K562 (cell line): Measurements from ENCODE around the gene PRPH2. TPM values are rescaled to one million over a fixed set of nuclear protein-coding genes. Genes with fewer than 3 reads are reported as not detected.
"Not testable (repeated sequence)": the region's sequence is repeated elsewhere in the genome, so short reads cannot be mapped to it uniquely, and the experiment has no call there.

Experiments
- ATAC-seq: fragments of 200-7000 bp; cut with Tn5 transposase; 3 replicates; pipeline ENCODE4 v1.9.1; 2020; ENCODE audit warnings: moderate library complexity
- BruUV-seq: library from RNA; stranded (reverse); fragments of 400-500 nt; replicated peaks from 2 replicates; lab custom pipeline; 2021; lab: Mats Ljungman, UMichigan
- CTCF ChIA-PET: fragments of 300-600 bp; formaldehyde crosslinking; extraction: SDS; loops from one replicate; lab custom pipeline; 2021; ENCODE audit warnings: low intra/inter-chr PET ratio; lab: Yijun Ruan, JAX
- POLR2A ChIA-PET: fragments of 300-600, 350-650 bp; sonication (Branson Sonifier 250); formaldehyde crosslinking; extraction: SDS; loops from one replicate; lab custom pipeline; 2021; ENCODE audit warnings: antibody characterized with exemption, inconsistent platforms; lab: Yijun Ruan, JAX
- DNase-seq, 4 experiments: peaks; one replicate each; pipeline versions ENCODE4 v3.0.0 to v3.0.0-alpha.2; 2011 to 2018; ENCODE audit warnings: low spot score in 3 of 4, mixed read lengths in 3 of 4; ENCODE audit errors: extremely low read depth in 1 of 4
- FAIRE-seq: peaks from 2 replicates; lab custom pipeline; 2011; peaks lifted over from hg19 to GRCh38; lab: Jason Lieb, UNC
- H2AFZ ChIP-seq: 2 replicates; pipeline ENCODE4 v1.6.0; 2011; ENCODE audit warnings: low read depth, low read length, control low read depth, inconsistent platforms
- H3K27ac ChIP-seq: fragments of 200-600 bp; 3 replicates; pipeline ENCODE4 v1.8.0; 2011; ENCODE audit warnings: low read depth, mild to moderate bottlenecking, control low read depth, inconsistent platforms, low read length, moderate library complexity, mixed read lengths; ENCODE audit errors: extremely low read depth
- H3K27me3 ChIP-seq, 2 experiments: fragments of 300-600 bp in 1 of 2; 2 replicates in 1 of 2; 3 replicates in 1 of 2; pipeline versions ENCODE4 v1.6.0 to v1.8.0; 2011; ENCODE audit warnings: inconsistent platforms in 2 of 2, low read length in 2 of 2, mild to moderate bottlenecking in 1 of 2, mixed read lengths in 1 of 2, moderate library complexity in 1 of 2; ENCODE audit not compliant: control insufficient read depth in 2 of 2, insufficient read depth in 2 of 2
- H3K36me3 ChIP-seq: fragments of 300-600 bp; 3 replicates; pipeline ENCODE4 v1.8.0; 2011; ENCODE audit warnings: mild to moderate bottlenecking, low read length, inconsistent platforms; ENCODE audit not compliant: control insufficient read depth, insufficient read depth
- H3K4me1 ChIP-seq, 2 experiments: fragments of 200-600 bp in 1 of 2; replicated peaks in 1 of 2; 2 replicates in 1 of 2; 3 replicates in 1 of 2; pipeline versions ENCODE4 v1.5.1 to v1.8.0; 2011; ENCODE audit warnings: inconsistent platforms in 2 of 2, low read length in 2 of 2, mild to moderate bottlenecking in 1 of 2, mixed read lengths in 1 of 2, moderate library complexity in 1 of 2; ENCODE audit not compliant: control insufficient read depth in 2 of 2, insufficient read depth in 2 of 2
- H3K4me2 ChIP-seq: 2 replicates; pipeline ENCODE4 v1.6.1; 2011; ENCODE audit warnings: low read length, control low read depth, inconsistent platforms, mixed read lengths; ENCODE audit not compliant: insufficient read depth
- H3K4me3 ChIP-seq: fragments of 200-600 bp; sonication (generic), shearing (Covaris generic); 2 replicates; pipeline ENCODE4 v1.5.1; 2016; ENCODE audit warnings: control low read depth, inconsistent platforms
- H3K79me2 ChIP-seq: fragments of 200-600 bp; 3 replicates; pipeline ENCODE4 v1.8.0; 2011; ENCODE audit warnings: low read length, inconsistent platforms; ENCODE audit not compliant: control insufficient read depth, insufficient read depth
- H3K9ac ChIP-seq, 2 experiments: 2 replicates each; pipeline versions ENCODE4 v1.6.0 to v1.6.1; 2011; ENCODE audit warnings: low read depth in 2 of 2, low read length in 2 of 2, control low read depth in 1 of 2, inconsistent platforms in 1 of 2, mild to moderate bottlenecking in 1 of 2, mixed read lengths in 1 of 2; ENCODE audit not compliant: insufficient read depth in 1 of 2
- H3K9me1 ChIP-seq: one replicate; pipeline ENCODE4 v1.6.0; 2011; ENCODE audit warnings: inconsistent platforms, mild to moderate bottlenecking, low read length, moderate library complexity; ENCODE audit not compliant: control insufficient read depth, insufficient read depth
- H3K9me3 ChIP-seq: replicated peaks from 2 replicates; pipeline ENCODE4 v1.5.1; 2011; ENCODE audit warnings: low read depth, low read length, inconsistent platforms; ENCODE audit not compliant: control insufficient read depth, insufficient read depth
- H4K20me1 ChIP-seq: replicated peaks from 2 replicates; pipeline ENCODE4 v1.6.1; 2011; ENCODE audit warnings: low read length, inconsistent platforms, mixed read lengths; ENCODE audit not compliant: control insufficient read depth, insufficient read depth
- ATF3 ChIP-seq, 2 experiments: fragments of 450-650 bp in 1 of 2; sonication (generic) in 1 of 2; formaldehyde crosslinking in 1 of 2; IDR thresholded peaks in 1 of 2; conservative IDR thresholded peaks in 1 of 2; 2 replicates each; pipeline versions ENCODE4 v1.6.1 to v1.8.1; 2016 to 2023; ENCODE audit warnings: mild to moderate bottlenecking in 2 of 2, moderate library complexity in 2 of 2, inconsistent platforms in 1 of 2, missing genetic modification reagents in 1 of 2
- CBFA2T2 ChIP-seq: fragments of 450-650 bp; conservative IDR thresholded peaks from 2 replicates; pipeline ENCODE4 v1.6.1; 2017; ENCODE audit warnings: mild to moderate bottlenecking
- HDAC2 ChIP-seq: fragments of 450-650 bp; IDR thresholded peaks from 2 replicates; pipeline ENCODE4 v1.6.1; 2016; ENCODE audit warnings: mild to moderate bottlenecking
- MTA2 ChIP-seq: fragments of 450-650 bp; IDR thresholded peaks from 2 replicates; pipeline ENCODE4 v1.6.1; 2016; ENCODE audit warnings: low read depth
- PHF21A ChIP-seq: fragments of 450-650 bp; IDR thresholded peaks from 2 replicates; pipeline ENCODE4 v1.6.1; 2017; ENCODE audit warnings: low read depth, borderline replicate concordance
- SMAD4 ChIP-seq: fragments of 250-450 bp; sonication (Bioruptor Pico); conservative IDR thresholded peaks from 2 replicates; pipeline ENCODE4 v1.8.0; 2021; ENCODE audit warnings: inconsistent platforms, mild to moderate bottlenecking, moderate library complexity
- SMARCC2 ChIP-seq: fragments of 450-650 bp; IDR thresholded peaks from 2 replicates; pipeline ENCODE4 v1.6.1; 2017; ENCODE audit warnings: antibody characterized with exemption, moderate library complexity, mild to moderate bottlenecking, low read depth
- SMARCE1 ChIP-seq: fragments of 450-650 bp; IDR thresholded peaks from 2 replicates; pipeline ENCODE4 v1.7.1; 2016; ENCODE audit warnings: mild to moderate bottlenecking
- ZEB2 ChIP-seq: fragments of 450-650 bp; IDR thresholded peaks from 2 replicates; pipeline ENCODE4 v1.6.1; 2016
- ZNF121 ChIP-seq: sonication (generic); formaldehyde crosslinking; conservative IDR thresholded peaks from 2 replicates; pipeline ENCODE4 v1.8.0; 2022; ENCODE audit warnings: missing genetic modification reagents
- ZNF384 ChIP-seq: IDR thresholded peaks from 2 replicates; pipeline ENCODE4 v1.6.1; 2012; ENCODE audit warnings: low read depth, low read length, improper control_type of control experiment
- WGBS: fragments of 100-300 bp; shearing (Covaris generic); methylation state at CpG from one replicate; pipeline ENCODE4 v1.1.6; 2016; ENCODE audit warnings: low coverage, mixed read lengths; ENCODE audit not compliant: insufficient coverage; ENCODE audit errors: missing lambda C conversion rate; 5-methylcytosine and 5-hydroxymethylcytosine counted together
- in situ Hi-C: fragments of 300-500 bp; cut with MboI; formaldehyde crosslinking; loops from 4 replicates; pipeline ENCODE4 v1.15.0; 2018; ENCODE audit warnings: inconsistent platforms, mixed read lengths
- intact Hi-C: fragments of 100-400 bp; cut with micrococcal nuclease; formaldehyde crosslinking; loops from 2 replicates; pipeline ENCODE4 v1.14.2; 2022
- polyA plus RNA-seq, 8 experiments: library from polyadenylated mRNA; depleted of rRNA in 4 of 8; stranded (reverse) in 5 of 8; unstranded in 3 of 8; fragments of >200 nt; fragmentation: Nextera tagmentation in 2 of 8; fragmentation: Illumina TruSeq in 1 of 8; extraction: Ambion mirVana in 2 of 8; extraction: Trizol in 1 of 8; gene quantifications; 2 replicates each; pipeline versions ENCODE4 v1.2.1 to v1.2.3, GENCODE V29; 2011 to 2014; ENCODE audit warnings: inconsistent platforms in 1 of 8, missing spikeins in 1 of 8
- total RNA-seq, 7 experiments: library from RNA; depleted of rRNA in 6 of 7; stranded (reverse); fragments of >200 nt in 6 of 7; fragmentation: Illumina TruSeq in 2 of 7; extraction: Trizol in 2 of 7; gene quantifications; 2 replicates each; pipeline versions ENCODE4 v1.2.1 to v1.2.3, GENCODE V29; 2011 to 2021; ENCODE audit warnings: low replicate concordance in 1 of 7

Gene PRPH2
- total and polyA plus RNA-seq, 9 of the 15 experiments (the other 6 are each of a cell fraction or from before 2014, with no cell fraction given): 0.03 to 0.11 (median 0.03) TPM; not detected in 5

GRCh38 chr6:42702786-42703185, 19.6 kb downstream of the PRPH2 start:
- intact Hi-C loops, H3K36me3 ChIP-seq, DNase-seq, H3K9ac ChIP-seq, ATAC-seq, H3K9me1 ChIP-seq: not testable (repeated sequence)
- POLR2A ChIA-PET: interaction anchor here (1.0 to 1.9 kb wide), 3 partner anchors 8 to 10 kb away, joined by 4 to 10 read pairs (median 4); no protein-coding TSS in a partner anchor
- peak; percentile 73 for TF ChIP-seq ZNF121 (CRISPR knock-in tag)
- TF ChIP-seq, all 486 proteins: peak for 1; not testable (repeated sequence) for 485
- H3K4me3 ChIP-seq, CTCF ChIA-PET, H3K27ac ChIP-seq, BruUV-seq, H2AFZ ChIP-seq, FAIRE-seq, H3K27me3 ChIP-seq, H4K20me1 ChIP-seq, in situ Hi-C loops, H3K79me2 ChIP-seq, H3K4me2 ChIP-seq, H3K9me3 ChIP-seq: not testable (repeated sequence)
- WGBS: 75% methylated on average over 3 of the region's 3 CpGs
- H3K4me1 ChIP-seq: peaks cover 6 to 12% of the 10 kb centered on the region in 2 experiments; a peak in 4 of 5 replicates

GRCh38 chr6:42702200-42702599, 20.2 kb downstream of the PRPH2 start:
- no peak overlapping the region; a peak in 1 of 4 replicates for H3K9ac ChIP-seq
- H3K9me3 ChIP-seq: no peaks in the 10 kb centered on the region
- H3K9me1 ChIP-seq: no peaks in the 10 kb centered on the region
- H2AFZ ChIP-seq: peak overlapping the region; percentile 75
- intact Hi-C loops: no loop called here
- peak in 2 of 4 experiments; percentile 21 to 39 for DNase-seq
- ChIA-PET POLR2A (interaction anchor here (1.0 to 1.9 kb wide), 2 partner anchors 9 kb away, joined by 4 to 10 read pairs; no protein-coding TSS in a partner anchor), CTCF (no interaction called here)
- no peak for FAIRE-seq
- in situ Hi-C loops: no loop called here
- H3K79me2 ChIP-seq: no peaks in the 10 kb centered on the region
- 0 out of 2 replicates have a peak, but pooled peaks cover under 1% of the 10 kb centered on the region for H4K20me1 ChIP-seq
- WGBS: 17% methylated on average over 2 of the region's 2 CpGs
- H3K4me1 ChIP-seq: peaks cover 6 to 12% of the 10 kb centered on the region in 2 experiments; a peak in 4 of 5 replicates
- H3K27me3 ChIP-seq: no peaks in the 10 kb centered on the region; a peak in 1 of 5 replicates
- peak; percentile 44; the same call in 2 of the 3 replicates for ATAC-seq
- H3K36me3 ChIP-seq: no peaks in the 10 kb centered on the region
- no peak overlapping the region; the same call in 2 of the 3 replicates for H3K27ac ChIP-seq
- peak overlapping the region; percentile 21; the same call in 1 of the 2 replicates for H3K4me2 ChIP-seq
- BruUV-seq: no TSS peak
- H3K4me3 ChIP-seq: no peak overlapping the region
- TF ChIP-seq PHF21A (no peak), ZNF384 (peak; percentile 92), ATF3 (IDR thresholded peaks at IDR 0.05) (peak; percentile 82), ATF3 (CRISPR knock-in tag; conservative IDR thresholded peaks at IDR 0.05) (no peak; the same call in 1 of the 2 replicates), CBFA2T2 (peak; percentile 44; the same call in 1 of the 2 replicates), ZEB2 (peak; percentile 43; the same call in 1 of the 2 replicates), SMAD4 (CRISPR knock-in tag) (0 out of 2 replicates have a peak, but pooled peaks have one; percentile 20), MTA2 (peak; percentile 49; the same call in 1 of the 2 replicates), SMARCC2 (peak; percentile 66; the same call in 1 of the 2 replicates), HDAC2 (0 out of 2 replicates have a peak, but pooled peaks have one; percentile 65), SMARCE1 (peak; percentile 88)
